Measurements from ENCODE around the gene SNX10.

SNX10 gene

DNA sequence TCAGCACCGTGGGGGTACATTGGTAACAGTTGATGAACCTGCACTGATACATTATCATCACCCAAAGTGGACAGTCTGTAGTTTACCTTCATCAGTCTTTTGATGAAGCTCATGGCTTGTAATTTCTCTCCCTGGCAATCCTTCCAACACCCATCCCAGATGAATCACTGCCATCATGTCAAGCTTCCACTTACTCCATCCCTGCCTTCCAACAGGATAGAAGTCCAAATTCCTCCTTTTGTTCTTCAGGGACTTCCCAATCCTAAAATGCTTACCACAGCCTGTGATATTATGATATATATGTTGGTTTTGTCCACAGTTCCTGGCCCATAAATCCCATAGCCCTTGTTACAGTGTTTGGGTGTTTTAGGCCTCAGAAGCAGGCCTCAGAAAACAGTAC lies 16.1 kb downstream of the SNX10 start:
- CTCF ChIA-PET, result no interaction called here
- POLR2A ChIA-PET, result no interaction called here
- TF ChIP-seq FOXA1 (IDR thresholded peaks at IDR 0.05) (no peak), FOXM1 (IDR thresholded peaks at IDR 0.05; ENCODE audit: borderline replicate concordance) (no peak), HDGF (IDR thresholded peaks at IDR 0.05; ENCODE audit: borderline replicate concordance) (no peak), FOXK2 (IDR thresholded peaks at IDR 0.05) (no peak), SUZ12 (IDR thresholded peaks at IDR 0.05) (no peak), SP1 (IDR thresholded peaks at IDR 0.05) (no peak), TARDBP (IDR thresholded peaks at IDR 0.05) (no peak), BHLHE40 (IDR thresholded peaks at IDR 0.05; ENCODE audit: borderline replicate concordance) (no peak), NFRKB (IDR thresholded peaks at IDR 0.05) (no peak), ELF4 (IDR thresholded peaks at IDR 0.05) (no peak), L3MBTL2 (conservative IDR thresholded peaks at IDR 0.05) (no peak), ZNF384 (IDR thresholded peaks at IDR 0.05) (no peak), CTBP1 (IDR thresholded peaks at IDR 0.05; ENCODE audit: borderline replicate concordance) (no peak), LEF1 (IDR thresholded peaks at IDR 0.05; ENCODE audit: borderline replicate concordance) (no peak), ARNT (IDR thresholded peaks at IDR 0.05) (no peak)
- TF ChIP-seq, protein P1, sequence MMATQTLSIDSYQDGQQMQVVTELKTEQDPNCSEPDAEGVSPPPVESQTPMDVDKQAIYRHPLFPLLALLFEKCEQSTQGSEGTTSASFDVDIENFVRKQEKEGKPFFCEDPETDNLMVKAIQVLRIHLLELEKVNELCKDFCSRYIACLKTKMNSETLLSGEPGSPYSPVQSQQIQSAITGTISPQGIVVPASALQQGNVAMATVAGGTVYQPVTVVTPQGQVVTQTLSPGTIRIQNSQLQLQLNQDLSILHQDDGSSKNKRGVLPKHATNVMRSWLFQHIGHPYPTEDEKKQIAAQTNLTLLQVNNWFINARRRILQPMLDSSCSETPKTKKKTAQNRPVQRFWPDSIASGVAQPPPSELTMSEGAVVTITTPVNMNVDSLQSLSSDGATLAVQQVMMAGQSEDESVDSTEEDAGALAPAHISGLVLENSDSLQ (IDR thresholded peaks at IDR 0.05), result no peak

DNA sequence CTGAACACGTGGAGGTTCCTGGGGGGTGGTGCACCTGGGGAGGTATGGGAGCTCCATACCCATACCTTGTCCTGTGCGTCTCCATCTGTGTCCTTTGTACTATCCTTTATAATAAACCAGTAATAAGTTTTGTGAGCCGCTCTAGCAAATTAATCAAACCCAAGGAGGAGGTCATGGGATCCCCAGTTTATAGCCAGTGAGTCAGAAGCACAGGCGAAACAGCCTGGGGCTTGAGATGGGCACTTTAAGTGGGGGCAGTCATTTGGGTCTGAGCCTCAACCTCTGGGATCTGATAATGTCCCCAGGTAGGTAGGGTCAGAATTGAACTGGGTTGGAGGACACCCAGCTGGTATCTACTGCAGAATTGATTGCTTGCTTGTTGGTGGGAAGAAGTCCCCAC lies 16.9 kb downstream of the SNX10 start:
- TF ChIP-seq TARDBP (IDR thresholded peaks at IDR 0.05), result no peak
- TF ChIP-seq LEF1 (IDR thresholded peaks at IDR 0.05; ENCODE audit: borderline replicate concordance), result no peak
- TF ChIP-seq FOXK2 (IDR thresholded peaks at IDR 0.05), result no peak
- no peak for TF ChIP-seq FOXA1 (IDR thresholded peaks at IDR 0.05)
- TF ChIP-seq ZNF384 (IDR thresholded peaks at IDR 0.05), result no peak
- no peak for TF ChIP-seq SP1 (IDR thresholded peaks at IDR 0.05)
- TF ChIP-seq NFRKB (IDR thresholded peaks at IDR 0.05), result no peak
- TF ChIP-seq ARNT (IDR thresholded peaks at IDR 0.05), result no peak
- TF ChIP-seq, protein P1 (IDR thresholded peaks at IDR 0.05), result no peak
- TF ChIP-seq FOXM1 (IDR thresholded peaks at IDR 0.05; ENCODE audit: borderline replicate concordance), result no peak
- no peak for TF ChIP-seq CTBP1 (IDR thresholded peaks at IDR 0.05; ENCODE audit: borderline replicate concordance)
- TF ChIP-seq L3MBTL2 (conservative IDR thresholded peaks at IDR 0.05), result no peak
- no peak for TF ChIP-seq SUZ12 (IDR thresholded peaks at IDR 0.05)
- TF ChIP-seq ELF4 (IDR thresholded peaks at IDR 0.05), result no peak
- TF ChIP-seq BHLHE40 (IDR thresholded peaks at IDR 0.05; ENCODE audit: borderline replicate concordance), result no peak
- TF ChIP-seq HDGF (IDR thresholded peaks at IDR 0.05; ENCODE audit: borderline replicate concordance), result no peak
- ChIA-PET POLR2A (no interaction called here), CTCF (no interaction called here)
- no peak for DNase-seq (ENCODE audit: extremely low spot score)

More for the DNA sequence above, 16.1 kb downstream of the SNX10 start:
- no peak for DNase-seq (ENCODE audit: extremely low spot score)

DNA sequence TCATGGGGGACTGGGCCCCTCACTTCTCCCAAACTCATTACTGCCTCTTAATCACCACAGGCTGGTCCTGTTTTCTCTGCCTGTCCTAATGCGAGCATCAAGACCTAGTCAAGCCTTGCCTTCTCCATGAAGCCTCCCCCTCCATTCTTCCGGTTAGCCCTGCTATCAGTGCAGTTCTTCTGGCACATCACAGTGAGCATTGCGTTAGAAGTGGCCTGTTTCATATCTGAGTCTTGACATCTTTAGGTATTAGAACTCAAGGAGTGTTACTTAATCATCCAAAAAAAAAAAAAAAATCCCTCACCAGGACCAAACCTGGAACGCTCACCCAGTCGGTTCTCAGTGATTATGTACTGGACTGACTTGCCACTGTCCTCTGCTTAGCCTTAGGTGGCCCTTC lies 17.4 kb downstream of the SNX10 start:
- CTCF ChIA-PET, result no interaction called here

DNA sequence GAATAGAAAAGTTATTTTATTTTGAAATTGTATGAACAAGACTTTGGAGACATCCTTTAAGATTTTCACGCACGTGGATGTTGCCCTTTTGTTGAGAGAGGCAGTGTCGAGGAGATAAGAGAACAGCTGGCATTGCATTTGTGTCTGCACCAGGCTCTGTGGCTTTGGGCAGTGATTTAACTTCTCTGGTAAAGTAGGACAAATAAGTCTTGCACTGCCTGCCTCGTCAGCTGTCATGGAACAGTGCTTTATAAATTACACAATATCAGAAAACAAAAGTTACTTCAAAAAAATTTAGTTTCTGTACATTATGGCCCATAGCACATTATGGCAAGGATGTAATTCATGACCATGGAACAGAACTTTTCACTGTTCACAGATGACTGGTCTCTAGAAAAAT lies 20.1 kb downstream of the SNX10 start:
- CTCF ChIA-PET, result no interaction called here
- TF ChIP-seq SP1 (IDR thresholded peaks at IDR 0.05) (no peak), ELF4 (IDR thresholded peaks at IDR 0.05) (no peak), FOXA1 (IDR thresholded peaks at IDR 0.05) (no peak), BHLHE40 (IDR thresholded peaks at IDR 0.05; ENCODE audit: borderline replicate concordance) (no peak), LEF1 (IDR thresholded peaks at IDR 0.05; ENCODE audit: borderline replicate concordance) (no peak), FOXM1 (IDR thresholded peaks at IDR 0.05; ENCODE audit: borderline replicate concordance) (no peak), FOXK2 (IDR thresholded peaks at IDR 0.05) (no peak), TARDBP (IDR thresholded peaks at IDR 0.05) (no peak), NFRKB (IDR thresholded peaks at IDR 0.05) (no peak), ZNF384 (IDR thresholded peaks at IDR 0.05) (no peak), SUZ12 (IDR thresholded peaks at IDR 0.05) (no peak), ARNT (IDR thresholded peaks at IDR 0.05) (no peak), HDGF (IDR thresholded peaks at IDR 0.05; ENCODE audit: borderline replicate concordance) (no peak), L3MBTL2 (conservative IDR thresholded peaks at IDR 0.05) (no peak)
- TF ChIP-seq, protein P1 (IDR thresholded peaks at IDR 0.05), result no peak
- POLR2A ChIA-PET, result no interaction called here
- no peak for DNase-seq (ENCODE audit: extremely low spot score)

More for the DNA sequence above, 17.4 kb downstream of the SNX10 start:
- no peak for DNase-seq (ENCODE audit: extremely low spot score)
- TF ChIP-seq SUZ12 (IDR thresholded peaks at IDR 0.05) (no peak), ZNF384 (IDR thresholded peaks at IDR 0.05) (no peak), L3MBTL2 (conservative IDR thresholded peaks at IDR 0.05) (no peak), ELF4 (IDR thresholded peaks at IDR 0.05) (no peak), LEF1 (IDR thresholded peaks at IDR 0.05; ENCODE audit: borderline replicate concordance) (no peak), FOXK2 (IDR thresholded peaks at IDR 0.05) (no peak), FOXM1 (IDR thresholded peaks at IDR 0.05; ENCODE audit: borderline replicate concordance) (no peak), BHLHE40 (IDR thresholded peaks at IDR 0.05; ENCODE audit: borderline replicate concordance) (no peak), HDGF (IDR thresholded peaks at IDR 0.05; ENCODE audit: borderline replicate concordance) (no peak), CTBP1 (IDR thresholded peaks at IDR 0.05; ENCODE audit: borderline replicate concordance) (no peak), FOXA1 (IDR thresholded peaks at IDR 0.05) (no peak)
- TF ChIP-seq, protein P1 (IDR thresholded peaks at IDR 0.05), result no peak
- POLR2A ChIA-PET, result no interaction called here

DNA sequence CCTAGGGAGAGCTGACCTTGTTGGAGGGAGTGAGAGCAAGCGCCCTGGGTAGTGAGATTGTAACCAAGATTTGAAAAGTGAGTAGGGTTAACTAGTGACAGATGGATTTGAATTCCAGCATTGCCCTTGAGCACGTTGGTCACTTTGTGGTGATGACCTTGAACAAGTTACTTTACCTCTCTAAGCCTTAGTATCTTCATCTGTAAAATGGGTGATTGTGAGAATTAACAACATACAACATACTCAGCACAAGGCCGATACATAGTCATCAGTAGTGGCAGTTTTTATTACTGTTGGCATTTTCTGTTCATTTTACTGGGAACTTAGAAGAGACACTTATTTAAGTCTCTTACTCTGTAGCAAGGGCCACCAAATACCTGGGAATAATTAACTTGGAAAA lies 25.5 kb downstream of the SNX10 start:
- POLR2A ChIA-PET, result no interaction called here
- TF ChIP-seq FOXM1 (IDR thresholded peaks at IDR 0.05; ENCODE audit: borderline replicate concordance), result no peak
- TF ChIP-seq LEF1 (IDR thresholded peaks at IDR 0.05; ENCODE audit: borderline replicate concordance), result no peak
- no peak for TF ChIP-seq HDGF (IDR thresholded peaks at IDR 0.05; ENCODE audit: borderline replicate concordance)
- TF ChIP-seq CTBP1 (IDR thresholded peaks at IDR 0.05; ENCODE audit: borderline replicate concordance), result no peak
- TF ChIP-seq NFRKB (IDR thresholded peaks at IDR 0.05), result no peak
- no peak for DNase-seq (ENCODE audit: extremely low spot score)
- CTCF ChIA-PET, result interaction anchor here (0.7 kb wide), 1 partner anchor 244 kb away, joined by 6 read pairs; no protein-coding TSS in a partner anchor

Measured in HEK293T (cell line).